Liver (tissue), 9 donors: ENCODE data around the gene RTL1. TPM values are rescaled to one million over a fixed set of nuclear protein-coding genes. Genes with fewer than 3 reads are reported as not detected.

Experiments used
- DNase-seq: peaks from one replicate; pipeline ENCODE4 v3.0.0-alpha.2; 2017; ENCODE audit warnings: low spot score
- H3K27ac ChIP-seq, 2 donors: one replicate each; pipeline ENCODE4 v1.7.0; 2013; ENCODE audit warnings: inconsistent platforms in 2 of 2, low read length in 2 of 2, control low read depth in 1 of 2, low read depth in 1 of 2, mild to moderate bottlenecking in 1 of 2
- H3K27me3 ChIP-seq, 4 donors: one replicate each; pipeline versions ENCODE4 v1.6.1 to v1.7.0; 2013; ENCODE audit warnings: low read length in 3 of 4, inconsistent platforms in 1 of 4, mild to moderate bottlenecking in 1 of 4, moderate library complexity in 1 of 4; ENCODE audit not compliant: control insufficient read depth in 4 of 4, insufficient read depth in 4 of 4
- H3K36me3 ChIP-seq, 4 donors: one replicate each; pipeline versions ENCODE4 v1.6.1 to v1.7.0; 2013; ENCODE audit warnings: low read length in 3 of 4, mild to moderate bottlenecking in 3 of 4, low read depth in 1 of 4, moderate library complexity in 1 of 4; ENCODE audit not compliant: control insufficient read depth in 4 of 4, insufficient read depth in 3 of 4
- H3K4me1 ChIP-seq, 4 donors: one replicate each; pipeline versions ENCODE4 v1.6.1 to v1.7.0; 2013; ENCODE audit warnings: low read length in 3 of 4, mild to moderate bottlenecking in 3 of 4, moderate library complexity in 1 of 4; ENCODE audit not compliant: control insufficient read depth in 4 of 4, insufficient read depth in 4 of 4
- H3K4me3 ChIP-seq, 3 donors: one replicate each; pipeline versions ENCODE4 v1.6.1 to v1.7.0; 2013; ENCODE audit warnings: low read length in 3 of 3, control low read depth in 1 of 3, low read depth in 1 of 3, mild to moderate bottlenecking in 1 of 3
- H3K9ac ChIP-seq, 2 donors: one replicate each; pipeline ENCODE4 v1.7.0; 2013; ENCODE audit warnings: low read length in 2 of 2, mild to moderate bottlenecking in 2 of 2, moderate library complexity in 2 of 2, control low read depth in 1 of 2, low read depth in 1 of 2
- H3K9me3 ChIP-seq, 4 donors: one replicate each; pipeline versions ENCODE4 v1.6.1 to v1.7.0; 2013; ENCODE audit warnings: low read length in 3 of 4; ENCODE audit not compliant: control insufficient read depth in 4 of 4
- FOXA1 ChIP-seq: IDR thresholded peaks from 2 replicates; pipeline ENCODE4 v1.6.1; 2016; ENCODE audit warnings: antibody characterized with exemption
- FOXA2 ChIP-seq: IDR thresholded peaks from 2 replicates; pipeline ENCODE4 v1.6.1; 2016; ENCODE audit warnings: antibody characterized with exemption
- GABPA ChIP-seq, 2 donors: IDR thresholded peaks in 1 of 2; conservative IDR thresholded peaks in 1 of 2; 2 replicates each; pipeline ENCODE4 v1.6.1; 2016; ENCODE audit warnings: antibody characterized with exemption in 2 of 2, mild to moderate bottlenecking in 1 of 2, moderate library complexity in 1 of 2
- HNF4A ChIP-seq, 2 donors: conservative IDR thresholded peaks; 2 replicates each; pipeline ENCODE4 v1.6.1; 2016; ENCODE audit warnings: antibody characterized with exemption in 2 of 2, mild to moderate bottlenecking in 2 of 2
- HNF4G ChIP-seq: IDR thresholded peaks from 2 replicates; pipeline ENCODE4 v1.6.1; 2016; ENCODE audit warnings: antibody characterized with exemption
- JUND ChIP-seq, 2 donors: IDR thresholded peaks; 2 replicates each; pipeline ENCODE4 v1.6.1; 2016; ENCODE audit warnings: antibody characterized with exemption in 2 of 2
- NR2F2 ChIP-seq: IDR thresholded peaks from 2 replicates; pipeline ENCODE4 v1.6.1; 2016; ENCODE audit warnings: antibody characterized with exemption
- SP1 ChIP-seq: IDR thresholded peaks from 2 replicates; pipeline ENCODE4 v1.6.1; 2018; ENCODE audit warnings: antibody characterized with exemption, mild to moderate bottlenecking
- WGBS: extraction: QIAGEN DNeasy Blood & Tissue Kit; methylation state at CpG from one replicate; pipeline ENCODE4 v1.1.7; 2013; 5-methylcytosine and 5-hydroxymethylcytosine counted together
- polyA plus RNA-seq, 2 donors: library from polyadenylated mRNA; stranded (reverse) in 1 of 2; unstranded in 1 of 2; fragments of 200-250 nt in 1 of 2; fragments of >200 nt in 1 of 2; fragmentation: Nextera tagmentation in 1 of 2; extraction: Ambion mirVana in 1 of 2; gene quantifications; one replicate each; pipeline versions ENCODE4 v1.2.1 to v1.2.3, GENCODE V29; 2013 to 2015
- total RNA-seq, 2 donors: library from RNA; depleted of rRNA; stranded (reverse); fragments of >200 nt; gene quantifications; one replicate each; pipeline ENCODE4 v1.2.3, GENCODE V29; 2014
- TF ChIP-seq, protein P1 (sequence below): IDR thresholded peaks from 2 replicates; pipeline ENCODE4 v1.6.1; 2016; ENCODE audit warnings: antibody characterized with exemption
- TF ChIP-seq, protein P2 (sequence below): fragments of 150-350 bp; IDR thresholded peaks from 2 replicates; pipeline ENCODE4 v1.5.1; 2017; ENCODE audit warnings: improper control_type of control experiment, low read depth, low read length; ENCODE audit not compliant: missing input control
- TF ChIP-seq, protein P3 (sequence below): IDR thresholded peaks from 2 replicates; pipeline ENCODE4 v1.6.1; 2016; ENCODE audit warnings: antibody characterized with exemption
- TF ChIP-seq, protein P4 (sequence below): IDR thresholded peaks from 2 replicates; pipeline ENCODE4 v1.6.1; 2016; ENCODE audit warnings: antibody characterized with exemption
- TF ChIP-seq, protein P5 (sequence below): IDR thresholded peaks from 2 replicates; pipeline ENCODE4 v1.6.1; 2016; ENCODE audit warnings: antibody characterized with exemption, mild to moderate bottlenecking
- donor health status: healthy.
- donor health status: healthy.
- donor health status: healthy.
- donor health status: healthy.
- donor health status: healthy.

RTL1 gene
- total and polyA plus RNA-seq, 4 donors: 0.04 to 0.05 TPM; not detected in 2

DNA sequence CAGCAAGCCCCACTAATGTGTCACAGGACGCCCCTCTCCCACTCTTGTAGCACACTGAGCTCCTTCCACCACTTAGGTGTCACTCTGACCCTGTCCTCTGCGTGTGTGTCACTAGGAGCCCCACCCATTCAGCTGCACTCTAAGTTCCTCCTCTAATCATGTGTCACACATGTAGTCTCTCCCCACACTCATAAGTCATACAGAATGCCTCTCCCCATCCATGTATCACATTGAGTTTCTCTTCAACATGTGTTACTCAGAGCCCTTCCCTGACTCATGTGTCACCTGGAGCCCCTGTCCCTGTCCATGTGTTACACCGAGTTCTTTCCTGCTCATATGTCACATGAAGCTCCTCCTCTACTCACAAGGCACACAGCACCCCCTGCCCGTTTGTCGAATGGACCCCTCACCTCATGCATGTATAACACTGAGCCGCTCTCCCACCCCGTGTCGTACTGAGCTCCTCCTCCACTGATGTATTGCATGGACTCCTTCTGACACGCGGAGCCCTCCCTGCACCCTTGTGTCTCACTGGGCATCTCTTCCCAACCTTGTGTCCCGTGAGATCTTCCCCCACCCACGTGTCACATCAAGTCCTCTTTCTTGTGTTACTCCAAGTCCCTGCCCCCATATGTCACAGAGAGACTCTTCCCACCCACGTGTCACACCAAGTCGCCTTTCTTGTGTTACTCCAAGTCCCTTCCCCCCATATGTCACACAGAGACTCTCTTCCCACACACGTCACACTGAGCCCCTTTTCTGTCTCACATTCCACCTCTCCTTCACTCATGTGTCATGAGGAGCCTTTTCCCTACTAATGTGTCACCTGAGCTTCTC is 31.0 kb downstream of the RTL1 start:
- H3K4me3 ChIP-seq: no peak overlapping the region
- no peak overlapping the region for H3K27ac ChIP-seq
- no peaks in the 10 kb centered on the region for H3K36me3 ChIP-seq
- no peak overlapping the region for H3K9ac ChIP-seq
- no peak for TF ChIP-seq NR2F2
- TF ChIP-seq, protein P1, sequence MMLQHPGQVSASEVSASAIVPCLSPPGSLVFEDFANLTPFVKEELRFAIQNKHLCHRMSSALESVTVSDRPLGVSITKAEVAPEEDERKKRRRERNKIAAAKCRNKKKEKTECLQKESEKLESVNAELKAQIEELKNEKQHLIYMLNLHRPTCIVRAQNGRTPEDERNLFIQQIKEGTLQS: no peak
- TF ChIP-seq GABPA (IDR thresholded peaks at IDR 0.05 in 1 of 2, conservative IDR thresholded peaks at IDR 0.05 in 1 of 2): no peak
- TF ChIP-seq HNF4G: no peak
- TF ChIP-seq FOXA2: no peak
- TF ChIP-seq, protein P2, sequence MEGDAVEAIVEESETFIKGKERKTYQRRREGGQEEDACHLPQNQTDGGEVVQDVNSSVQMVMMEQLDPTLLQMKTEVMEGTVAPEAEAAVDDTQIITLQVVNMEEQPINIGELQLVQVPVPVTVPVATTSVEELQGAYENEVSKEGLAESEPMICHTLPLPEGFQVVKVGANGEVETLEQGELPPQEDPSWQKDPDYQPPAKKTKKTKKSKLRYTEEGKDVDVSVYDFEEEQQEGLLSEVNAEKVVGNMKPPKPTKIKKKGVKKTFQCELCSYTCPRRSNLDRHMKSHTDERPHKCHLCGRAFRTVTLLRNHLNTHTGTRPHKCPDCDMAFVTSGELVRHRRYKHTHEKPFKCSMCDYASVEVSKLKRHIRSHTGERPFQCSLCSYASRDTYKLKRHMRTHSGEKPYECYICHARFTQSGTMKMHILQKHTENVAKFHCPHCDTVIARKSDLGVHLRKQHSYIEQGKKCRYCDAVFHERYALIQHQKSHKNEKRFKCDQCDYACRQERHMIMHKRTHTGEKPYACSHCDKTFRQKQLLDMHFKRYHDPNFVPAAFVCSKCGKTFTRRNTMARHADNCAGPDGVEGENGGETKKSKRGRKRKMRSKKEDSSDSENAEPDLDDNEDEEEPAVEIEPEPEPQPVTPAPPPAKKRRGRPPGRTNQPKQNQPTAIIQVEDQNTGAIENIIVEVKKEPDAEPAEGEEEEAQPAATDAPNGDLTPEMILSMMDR: no peak
- no peak for TF ChIP-seq FOXA1
- TF ChIP-seq JUND (IDR thresholded peaks at IDR 0.05): no peak
- TF ChIP-seq, protein P3, sequence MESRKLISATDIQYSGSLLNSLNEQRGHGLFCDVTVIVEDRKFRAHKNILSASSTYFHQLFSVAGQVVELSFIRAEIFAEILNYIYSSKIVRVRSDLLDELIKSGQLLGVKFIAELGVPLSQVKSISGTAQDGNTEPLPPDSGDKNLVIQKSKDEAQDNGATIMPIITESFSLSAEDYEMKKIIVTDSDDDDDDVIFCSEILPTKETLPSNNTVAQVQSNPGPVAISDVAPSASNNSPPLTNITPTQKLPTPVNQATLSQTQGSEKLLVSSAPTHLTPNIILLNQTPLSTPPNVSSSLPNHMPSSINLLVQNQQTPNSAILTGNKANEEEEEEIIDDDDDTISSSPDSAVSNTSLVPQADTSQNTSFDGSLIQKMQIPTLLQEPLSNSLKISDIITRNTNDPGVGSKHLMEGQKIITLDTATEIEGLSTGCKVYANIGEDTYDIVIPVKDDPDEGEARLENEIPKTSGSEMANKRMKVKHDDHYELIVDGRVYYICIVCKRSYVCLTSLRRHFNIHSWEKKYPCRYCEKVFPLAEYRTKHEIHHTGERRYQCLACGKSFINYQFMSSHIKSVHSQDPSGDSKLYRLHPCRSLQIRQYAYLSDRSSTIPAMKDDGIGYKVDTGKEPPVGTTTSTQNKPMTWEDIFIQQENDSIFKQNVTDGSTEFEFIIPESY: no peak
- no peaks in the 10 kb centered on the region for H3K27me3 ChIP-seq
- DNase-seq: no peak
- 76% methylated on average over 15 of the region's 15 CpGs for WGBS
- no peaks in the 10 kb centered on the region for H3K4me1 ChIP-seq
- no peaks in the 10 kb centered on the region for H3K9me3 ChIP-seq

DNA sequence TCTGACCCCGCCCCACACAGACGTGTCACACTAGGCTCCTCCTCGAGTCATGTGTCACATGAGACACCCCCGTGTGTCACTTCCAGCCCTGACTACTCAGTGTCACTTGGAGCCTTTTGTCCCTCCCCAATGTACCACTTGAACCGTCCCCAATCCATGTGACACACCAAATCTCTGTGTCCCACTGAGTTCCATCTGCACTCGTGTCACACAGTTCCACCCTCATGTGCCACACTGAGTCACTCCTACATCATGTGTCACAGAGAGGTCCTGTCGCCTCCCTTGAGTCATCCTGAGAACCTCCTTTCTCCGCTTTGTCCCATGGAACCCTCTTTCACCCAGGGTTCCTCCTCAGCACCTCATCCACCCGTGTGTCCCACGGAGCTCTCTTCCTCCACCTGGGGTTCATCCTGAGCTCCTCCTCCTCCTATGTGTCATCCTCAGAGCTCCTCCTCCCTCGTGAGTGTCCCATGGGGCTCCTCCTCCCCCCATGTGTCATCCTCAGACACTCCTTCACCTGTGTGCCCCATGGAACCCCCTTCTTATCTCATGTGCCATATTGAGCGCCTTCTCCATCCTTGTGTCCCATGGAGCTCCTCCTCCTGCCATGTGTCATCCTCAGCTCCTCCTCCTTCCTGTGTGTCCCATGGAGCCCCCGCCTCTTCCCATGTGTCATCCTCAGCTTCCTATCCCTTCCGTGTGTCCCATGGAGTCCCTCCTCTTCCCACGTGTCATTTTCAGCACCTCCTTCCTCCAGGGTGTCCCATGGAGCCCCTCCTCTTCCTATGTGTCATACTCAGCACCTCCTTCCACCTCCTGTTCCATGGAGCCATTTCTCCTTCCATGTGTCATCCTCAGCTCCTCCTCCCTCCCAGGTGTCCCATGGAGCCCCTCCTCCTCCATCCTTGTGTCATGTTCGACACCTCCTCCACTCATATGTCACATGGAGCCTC is 32.0 kb downstream of the RTL1 start:
- DNase-seq: no peak
- H3K36me3 ChIP-seq: no peaks in the 10 kb centered on the region
- no peak overlapping the region for H3K4me3 ChIP-seq
- no peaks in the 10 kb centered on the region for H3K4me1 ChIP-seq
- H3K27me3 ChIP-seq: no peaks in the 10 kb centered on the region
- TF ChIP-seq, protein P4, sequence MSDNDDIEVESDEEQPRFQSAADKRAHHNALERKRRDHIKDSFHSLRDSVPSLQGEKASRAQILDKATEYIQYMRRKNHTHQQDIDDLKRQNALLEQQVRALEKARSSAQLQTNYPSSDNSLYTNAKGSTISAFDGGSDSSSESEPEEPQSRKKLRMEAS: no peak
- no peak for TF ChIP-seq SP1
- TF ChIP-seq HNF4G: no peak
- TF ChIP-seq, protein P5, sequence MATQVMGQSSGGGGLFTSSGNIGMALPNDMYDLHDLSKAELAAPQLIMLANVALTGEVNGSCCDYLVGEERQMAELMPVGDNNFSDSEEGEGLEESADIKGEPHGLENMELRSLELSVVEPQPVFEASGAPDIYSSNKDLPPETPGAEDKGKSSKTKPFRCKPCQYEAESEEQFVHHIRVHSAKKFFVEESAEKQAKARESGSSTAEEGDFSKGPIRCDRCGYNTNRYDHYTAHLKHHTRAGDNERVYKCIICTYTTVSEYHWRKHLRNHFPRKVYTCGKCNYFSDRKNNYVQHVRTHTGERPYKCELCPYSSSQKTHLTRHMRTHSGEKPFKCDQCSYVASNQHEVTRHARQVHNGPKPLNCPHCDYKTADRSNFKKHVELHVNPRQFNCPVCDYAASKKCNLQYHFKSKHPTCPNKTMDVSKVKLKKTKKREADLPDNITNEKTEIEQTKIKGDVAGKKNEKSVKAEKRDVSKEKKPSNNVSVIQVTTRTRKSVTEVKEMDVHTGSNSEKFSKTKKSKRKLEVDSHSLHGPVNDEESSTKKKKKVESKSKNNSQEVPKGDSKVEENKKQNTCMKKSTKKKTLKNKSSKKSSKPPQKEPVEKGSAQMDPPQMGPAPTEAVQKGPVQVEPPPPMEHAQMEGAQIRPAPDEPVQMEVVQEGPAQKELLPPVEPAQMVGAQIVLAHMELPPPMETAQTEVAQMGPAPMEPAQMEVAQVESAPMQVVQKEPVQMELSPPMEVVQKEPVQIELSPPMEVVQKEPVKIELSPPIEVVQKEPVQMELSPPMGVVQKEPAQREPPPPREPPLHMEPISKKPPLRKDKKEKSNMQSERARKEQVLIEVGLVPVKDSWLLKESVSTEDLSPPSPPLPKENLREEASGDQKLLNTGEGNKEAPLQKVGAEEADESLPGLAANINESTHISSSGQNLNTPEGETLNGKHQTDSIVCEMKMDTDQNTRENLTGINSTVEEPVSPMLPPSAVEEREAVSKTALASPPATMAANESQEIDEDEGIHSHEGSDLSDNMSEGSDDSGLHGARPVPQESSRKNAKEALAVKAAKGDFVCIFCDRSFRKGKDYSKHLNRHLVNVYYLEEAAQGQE: no peak
- TF ChIP-seq FOXA1: no peak
- TF ChIP-seq HNF4A (conservative IDR thresholded peaks at IDR 0.05): no peak
- TF ChIP-seq, protein P2: no peak
- no peak overlapping the region for H3K9ac ChIP-seq
- WGBS: 78% methylated on average over 16 of the region's 16 CpGs
- no peak overlapping the region for H3K27ac ChIP-seq
- no peaks in the 10 kb centered on the region for H3K9me3 ChIP-seq
